Lung (tissue), 12 donors: ENCODE data around the gene GABRB1. TPM values are rescaled to one million over a fixed set of nuclear protein-coding genes. Genes with fewer than 3 reads are reported as not detected.

Experiments used
- ATAC-seq: fragments of 200-7000 bp; cut with Tn5 transposase; one replicate; pipeline ENCODE4 v1.9.1; 2020; ENCODE audit warnings: moderate number of reproducible peaks; ENCODE audit not compliant: insufficient read depth, low FRiP score
- DNase-seq, 3 donors: peaks; one replicate each; pipeline ENCODE4 v3.0.0-alpha.2; 2013 to 2017
- H3K27ac ChIP-seq, 2 donors: one replicate each; pipeline ENCODE4 v1.5.1; 2013; ENCODE audit warnings: mild to moderate bottlenecking in 2 of 2, moderate library complexity in 2 of 2, control low read depth in 1 of 2, inconsistent platforms in 1 of 2, low read depth in 1 of 2, low read length in 1 of 2
- H3K27me3 ChIP-seq, 3 donors: one replicate each; pipeline ENCODE4 v1.5.1; 2013; ENCODE audit warnings: low read length in 2 of 3; ENCODE audit not compliant: control insufficient read depth in 3 of 3, insufficient read depth in 3 of 3
- H3K36me3 ChIP-seq, 4 donors: one replicate each; pipeline ENCODE4 v1.5.1; 2013; ENCODE audit warnings: low read length in 4 of 4, mild to moderate bottlenecking in 1 of 4, moderate library complexity in 1 of 4; ENCODE audit not compliant: control insufficient read depth in 4 of 4, insufficient read depth in 4 of 4
- H3K4me1 ChIP-seq, 5 donors: one replicate each; pipeline ENCODE4 v1.5.1; 2013; ENCODE audit warnings: low read length in 5 of 5, mild to moderate bottlenecking in 2 of 5, moderate library complexity in 1 of 5; ENCODE audit not compliant: control insufficient read depth in 5 of 5, insufficient read depth in 5 of 5
- H3K4me3 ChIP-seq: one replicate; pipeline ENCODE4 v1.5.1; 2013; ENCODE audit warnings: mild to moderate bottlenecking, control low read depth, moderate library complexity
- H3K9ac ChIP-seq, 2 donors: one replicate each; pipeline ENCODE4 v1.5.1; 2013; ENCODE audit warnings: low read length in 2 of 2, control low read depth in 1 of 2; ENCODE audit not compliant: insufficient read depth in 1 of 2
- H3K9me3 ChIP-seq, 4 donors: one replicate each; pipeline ENCODE4 v1.5.1; 2013; ENCODE audit warnings: low read length in 3 of 4, mild to moderate bottlenecking in 1 of 4, moderate library complexity in 1 of 4; ENCODE audit not compliant: control insufficient read depth in 4 of 4, insufficient read depth in 3 of 4
- WGBS, 2 donors: extraction: QIAGEN DNeasy Blood & Tissue Kit; methylation state at CpG; one replicate each; pipeline ENCODE4 v1.1.7; 2013; 5-methylcytosine and 5-hydroxymethylcytosine counted together
- polyA plus RNA-seq, 2 donors: library from polyadenylated mRNA; stranded (reverse); fragments of 200-250 nt; gene quantifications; one replicate each; pipeline ENCODE4 v1.2.1, GENCODE V29; 2013
- total RNA-seq, 2 donors: library from RNA; depleted of rRNA in 1 of 2; stranded (reverse); fragments of >200 nt in 1 of 2; gene quantifications; one replicate each; pipeline ENCODE4 v1.2.1, GENCODE V29; 2014 to 2021
- TF ChIP-seq, protein P1 (sequence below): IDR thresholded peaks from 2 replicates; pipeline ENCODE4 v1.5.1; 2012; ENCODE audit warnings: mild to moderate bottlenecking; ENCODE audit errors: control extremely low read depth, extremely low read depth
- donor health status: control.
- donor health status: control.
- donor health status: Bipolar disorder and iron deficiency.
- donor health status: healthy.
- donor health status: DM: yes; HTN: yes; CAD: no.

The GABRB1 gene
- total and polyA plus RNA-seq, 4 donors: 0.34 TPM; not detected in 3

DNA sequence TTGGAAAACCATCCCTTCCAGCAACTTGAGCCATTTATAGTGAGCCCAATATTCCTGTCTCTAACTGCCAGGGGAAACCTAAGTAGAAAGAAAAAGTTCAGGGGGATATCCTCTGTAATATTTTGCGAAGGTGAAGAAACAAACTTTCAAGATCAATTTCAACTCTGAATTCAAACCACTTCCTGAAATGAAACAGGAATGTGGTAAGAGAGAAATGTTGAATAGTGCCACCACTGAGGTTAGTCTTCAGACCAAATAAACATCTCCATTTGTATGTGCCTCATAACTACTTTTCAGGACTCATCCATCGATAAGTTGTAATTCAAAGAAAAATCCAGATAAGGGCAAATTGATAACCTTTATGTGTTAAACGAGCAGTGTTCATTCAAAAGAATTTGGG, 128.7 kb downstream of the GABRB1 start:
- no peak for DNase-seq
- no peaks in the 10 kb centered on the region for H3K36me3 ChIP-seq
- no peak overlapping the region for H3K9ac ChIP-seq
- 48 to 55% methylated on average over 3 of the region's 3 CpGs for WGBS, 2 donors
- TF ChIP-seq, protein P1, sequence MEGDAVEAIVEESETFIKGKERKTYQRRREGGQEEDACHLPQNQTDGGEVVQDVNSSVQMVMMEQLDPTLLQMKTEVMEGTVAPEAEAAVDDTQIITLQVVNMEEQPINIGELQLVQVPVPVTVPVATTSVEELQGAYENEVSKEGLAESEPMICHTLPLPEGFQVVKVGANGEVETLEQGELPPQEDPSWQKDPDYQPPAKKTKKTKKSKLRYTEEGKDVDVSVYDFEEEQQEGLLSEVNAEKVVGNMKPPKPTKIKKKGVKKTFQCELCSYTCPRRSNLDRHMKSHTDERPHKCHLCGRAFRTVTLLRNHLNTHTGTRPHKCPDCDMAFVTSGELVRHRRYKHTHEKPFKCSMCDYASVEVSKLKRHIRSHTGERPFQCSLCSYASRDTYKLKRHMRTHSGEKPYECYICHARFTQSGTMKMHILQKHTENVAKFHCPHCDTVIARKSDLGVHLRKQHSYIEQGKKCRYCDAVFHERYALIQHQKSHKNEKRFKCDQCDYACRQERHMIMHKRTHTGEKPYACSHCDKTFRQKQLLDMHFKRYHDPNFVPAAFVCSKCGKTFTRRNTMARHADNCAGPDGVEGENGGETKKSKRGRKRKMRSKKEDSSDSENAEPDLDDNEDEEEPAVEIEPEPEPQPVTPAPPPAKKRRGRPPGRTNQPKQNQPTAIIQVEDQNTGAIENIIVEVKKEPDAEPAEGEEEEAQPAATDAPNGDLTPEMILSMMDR: no peak
- no peaks in the 10 kb centered on the region for H3K9me3 ChIP-seq
- H3K4me1 ChIP-seq: no peaks in the 10 kb centered on the region
- H3K27ac ChIP-seq: no peak overlapping the region
- ATAC-seq: no peak
- no peak overlapping the region for H3K4me3 ChIP-seq
- no peaks in the 10 kb centered on the region for H3K27me3 ChIP-seq

DNA sequence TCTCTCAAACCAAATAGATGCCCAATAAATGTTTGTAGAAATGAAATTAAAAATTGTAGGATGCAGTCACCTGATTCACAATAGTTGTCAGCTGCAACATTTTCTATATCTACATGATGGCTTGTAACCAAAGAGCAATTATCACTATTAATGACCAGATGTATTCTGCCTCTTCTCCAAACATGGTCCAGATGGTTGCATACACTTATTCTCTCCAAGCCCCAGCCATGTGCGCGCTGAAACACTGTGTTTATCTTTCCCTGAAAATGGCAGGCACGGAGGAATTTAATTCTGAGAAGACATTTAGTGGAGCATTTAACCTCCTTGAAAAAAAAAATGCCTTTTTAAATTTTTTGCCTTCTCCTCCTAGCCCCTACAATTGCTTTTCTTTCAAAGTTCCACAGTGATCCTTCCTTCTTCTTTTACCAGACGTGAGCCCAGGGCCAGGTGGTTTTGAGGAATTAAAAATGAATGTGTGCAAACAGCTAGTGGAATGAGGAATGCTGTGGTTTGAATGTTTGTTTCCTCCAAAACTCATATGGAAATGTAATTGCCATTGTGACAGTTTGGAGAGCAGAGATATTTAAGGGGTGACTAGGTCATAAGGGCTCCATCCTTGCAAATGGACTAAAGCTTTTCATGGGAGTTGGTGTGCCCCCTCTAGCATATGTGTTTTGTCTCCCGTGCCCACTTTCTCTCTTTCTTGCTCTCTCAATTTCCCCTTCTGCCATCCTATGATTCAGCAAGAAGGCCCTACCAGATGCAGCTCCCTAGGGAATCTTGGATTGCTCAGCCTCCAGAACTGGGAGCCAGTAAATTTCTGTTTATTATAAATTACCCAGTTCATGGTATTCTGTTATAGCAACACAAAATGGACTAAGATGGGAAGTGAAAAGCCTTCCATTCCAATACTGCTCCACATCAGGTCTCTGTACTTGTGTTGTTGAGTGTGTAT, 136.0 kb downstream of the GABRB1 start:
- 82 to 84% methylated on average over 5 of the region's 5 CpGs for WGBS, 2 donors
- TF ChIP-seq, protein P1: no peak
- no peak overlapping the region for H3K9ac ChIP-seq
- H3K9me3 ChIP-seq: no peaks in the 10 kb centered on the region
- H3K36me3 ChIP-seq: no peaks in the 10 kb centered on the region
- H3K4me3 ChIP-seq: no peak overlapping the region
- H3K4me1 ChIP-seq: no peaks in the 10 kb centered on the region
- no peak overlapping the region for H3K27ac ChIP-seq
- ATAC-seq (no peak), DNase-seq (no peak)
- H3K27me3 ChIP-seq: no peaks in the 10 kb centered on the region

DNA sequence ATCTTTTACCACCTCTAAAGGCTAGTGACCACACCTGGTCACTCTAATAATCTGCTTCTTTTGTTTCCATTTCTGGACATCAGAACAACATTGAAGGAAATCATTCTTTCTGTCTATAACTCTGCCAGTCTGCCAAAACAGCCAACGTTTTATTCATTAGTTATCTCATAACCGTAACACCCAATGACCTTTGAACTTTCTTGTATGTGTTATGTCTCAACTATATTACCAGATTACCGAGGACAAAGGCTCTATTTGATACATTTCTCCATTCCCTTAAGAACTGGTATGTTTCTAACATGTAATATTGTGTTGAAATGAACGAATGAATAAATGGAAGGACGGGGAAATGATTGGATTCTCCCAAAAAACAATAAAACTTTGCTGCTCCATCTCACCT, 152.7 kb downstream of the GABRB1 start:
- no peaks in the 10 kb centered on the region for H3K9me3 ChIP-seq
- no peak overlapping the region for H3K4me3 ChIP-seq
- ATAC-seq: no peak
- TF ChIP-seq, protein P1: no peak
- H3K9ac ChIP-seq: no peak overlapping the region
- H3K4me1 ChIP-seq: no peaks in the 10 kb centered on the region
- H3K36me3 ChIP-seq: no peaks in the 10 kb centered on the region
- H3K27ac ChIP-seq: no peak overlapping the region
- WGBS, 2 donors: 63 to 84% methylated on average over 5 of the region's 5 CpGs
- no peak for DNase-seq
- no peaks in the 10 kb centered on the region for H3K27me3 ChIP-seq
